ENCODE results near the gene PCNX4.

The PCNX4 gene

DNA sequence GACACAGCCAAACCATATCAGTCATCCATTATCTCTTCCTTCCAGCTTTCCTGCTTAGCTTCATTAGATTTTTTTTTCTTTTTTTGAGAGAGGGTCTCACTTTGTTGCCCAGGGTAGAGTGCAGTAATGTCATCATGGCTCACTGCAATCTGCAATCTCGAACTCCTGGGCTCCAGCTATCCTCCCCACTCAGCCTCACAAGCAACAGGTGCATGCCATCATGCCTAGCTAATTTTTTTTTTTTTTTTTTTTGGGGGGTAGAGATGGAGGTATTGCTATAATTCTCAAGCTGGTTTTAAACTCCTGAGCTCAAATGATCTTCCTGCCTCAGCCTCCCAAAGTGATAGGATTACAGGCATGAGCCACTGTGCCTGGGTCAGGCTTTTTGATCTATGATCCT lies 119.0 kb downstream of the PCNX4 start:
- DNase-seq: no peak

DNA sequence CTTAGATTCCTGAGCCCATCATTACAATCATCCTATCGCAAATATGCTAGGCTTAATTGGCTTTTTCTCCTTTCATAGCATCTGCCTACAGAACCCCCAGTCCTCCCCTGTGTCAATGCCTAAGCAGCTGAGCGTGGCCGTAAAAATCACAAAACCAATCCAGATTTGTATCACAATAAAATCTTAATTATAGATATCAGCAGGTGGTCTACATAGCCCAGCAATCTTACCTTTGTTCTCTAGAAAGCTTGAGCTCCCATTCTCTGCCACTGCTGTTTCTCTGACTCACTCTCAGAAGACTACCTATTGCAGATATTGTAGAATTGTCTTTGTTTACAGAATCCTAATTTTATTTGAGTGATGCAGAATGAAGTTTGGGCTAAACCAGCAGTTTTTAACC lies 119.4 kb downstream of the PCNX4 start:
- DNase-seq: no peak

GRCh38 chr14:60212503-60213371 lies 121.0 kb downstream of the PCNX4 start:
- DNase-seq: no peak

DNA sequence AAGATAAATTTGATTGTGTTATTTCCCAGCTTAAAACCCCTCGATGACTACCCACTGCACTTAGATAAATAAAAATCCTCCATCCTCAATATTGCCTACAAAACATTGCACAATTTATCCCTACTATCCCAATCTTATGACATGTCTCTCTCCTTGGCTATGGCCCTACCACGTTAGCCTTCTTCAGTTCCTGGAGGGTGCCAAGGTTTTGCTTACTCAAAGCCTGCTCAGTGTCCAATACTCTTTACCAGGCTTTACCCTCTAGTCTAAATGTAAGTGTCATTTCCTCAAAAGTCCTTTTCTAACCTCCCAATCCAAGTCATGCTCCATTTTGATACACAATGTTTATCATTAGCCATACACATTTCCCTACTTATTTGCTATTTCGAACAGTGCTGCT lies 122.3 kb downstream of the PCNX4 start:
- no peak for DNase-seq

DNA sequence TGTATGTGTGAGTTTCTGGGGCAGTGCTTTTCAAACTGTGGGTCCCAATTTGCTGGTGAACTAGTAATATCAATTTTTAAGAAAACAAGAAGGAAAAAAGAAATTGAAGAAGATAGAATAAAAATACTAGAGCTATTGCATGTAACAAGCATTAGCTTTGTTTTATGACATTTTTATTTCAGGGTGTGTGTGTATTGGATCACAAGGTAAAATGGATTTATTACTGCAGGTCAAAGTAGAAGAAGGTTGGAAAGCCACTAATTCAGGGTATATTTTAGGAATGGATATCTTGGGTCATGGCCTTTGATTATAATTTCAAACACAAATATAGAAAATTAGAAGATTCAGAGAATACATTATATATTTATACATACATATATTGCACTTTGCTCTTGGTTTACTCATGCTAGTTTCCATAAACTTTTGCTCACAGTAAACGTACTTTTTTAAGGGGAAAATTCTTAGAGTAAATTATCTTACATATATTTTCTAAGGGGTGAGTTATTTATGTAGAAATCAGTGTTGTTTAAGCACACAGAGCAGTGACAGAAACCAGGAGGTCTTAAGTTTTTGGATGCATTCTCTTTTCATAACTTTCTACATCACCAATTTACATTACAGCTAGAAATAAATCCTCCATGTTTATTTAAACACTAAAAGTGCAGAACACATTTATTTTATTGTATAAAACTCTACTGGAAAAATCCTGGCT lies 122.8 kb downstream of the PCNX4 start:
- DNase-seq: no peak

DNA sequence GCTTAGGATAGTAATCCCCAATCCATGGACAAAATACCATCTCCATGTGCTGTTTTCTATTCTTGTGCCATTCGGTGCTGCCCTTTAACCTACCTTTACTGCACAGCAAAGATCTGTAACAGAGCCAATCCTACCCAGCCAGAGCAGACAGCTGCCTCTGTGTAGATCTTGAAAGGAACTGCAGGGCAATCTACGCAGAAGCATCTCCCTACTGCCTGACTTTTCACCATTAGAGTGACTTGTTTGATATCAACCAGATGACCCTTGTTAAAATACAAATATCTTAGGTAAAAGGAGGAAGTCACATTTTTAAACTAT lies 123.4 kb downstream of the PCNX4 start:
- DNase-seq: no peak

- no peak for DNase-seq
Measured at GRCh38 chr14:60215520-60216420, 124.0 kb downstream of the PCNX4 start.

DNA sequence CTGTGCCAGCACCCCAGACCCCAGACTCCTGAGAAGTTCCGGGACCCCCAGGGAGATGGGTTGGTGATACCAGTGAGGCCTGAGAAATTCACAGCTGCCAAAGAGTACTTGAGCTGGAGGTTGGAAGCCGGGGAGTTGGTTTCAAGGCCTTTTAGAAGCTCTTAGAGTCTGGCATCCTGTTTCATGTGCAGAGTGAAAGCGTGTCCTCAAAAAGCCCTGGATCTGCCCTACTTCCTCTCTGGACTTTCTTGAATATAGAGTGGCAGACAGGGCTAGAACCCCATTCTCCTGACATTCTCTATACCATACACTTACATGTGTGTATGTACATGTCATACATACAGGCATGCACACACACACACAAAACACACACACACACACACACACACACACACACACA lies 126.0 kb downstream of the PCNX4 start:
- DNase-seq: no peak

All from fibroblast of skin of right quadriceps (primary cell).